Spleen (tissue), 11 donors: ENCODE data around the gene EXOSC7. TPM values are rescaled to one million over a fixed set of nuclear protein-coding genes. Genes with fewer than 3 reads are reported as not detected.

Source experiments
- DNase-seq: peaks from one replicate; pipeline ENCODE4 v3.0.0-alpha.2; 2020
- H3K27ac ChIP-seq, 8 donors: fragments of 200-600 bp; sonication (generic) in 7 of 8; 1 replicate in 4 of 8; 2 replicates in 4 of 8; pipeline versions ENCODE4 v1.5.0 to v1.8.0; 2016 to 2021; ENCODE audit warnings: inconsistent platforms in 4 of 8, mild to moderate bottlenecking in 4 of 8, moderate library complexity in 1 of 8
- H3K27me3 ChIP-seq, 7 donors: fragments of 200-600 bp; sonication (generic) in 6 of 7; replicated peaks in 1 of 7; 1 replicate in 4 of 7; 2 replicates in 3 of 7; pipeline versions ENCODE4 v1.5.0 to v1.8.0; 2016 to 2021; ENCODE audit warnings: inconsistent platforms in 3 of 7, mild to moderate bottlenecking in 1 of 7
- H3K36me3 ChIP-seq, 6 donors: fragments of 200-600 bp; sonication (generic) in 5 of 6; 1 replicate in 4 of 6; 2 replicates in 2 of 6; pipeline versions ENCODE4 v1.5.0 to v1.8.0; 2016 to 2021; ENCODE audit warnings: inconsistent platforms in 2 of 6
- H3K4me1 ChIP-seq, 6 donors: fragments of 200-600 bp; sonication (generic) in 5 of 6; 1 replicate in 3 of 6; 2 replicates in 3 of 6; pipeline versions ENCODE4 v1.5.0 to v1.8.0; 2016 to 2021; ENCODE audit warnings: inconsistent platforms in 3 of 6
- H3K4me3 ChIP-seq, 8 donors: fragments of 200-600 bp; sonication (generic) in 7 of 8; 1 replicate in 4 of 8; 2 replicates in 4 of 8; pipeline versions ENCODE4 v1.5.0 to v1.8.0; 2016 to 2021; ENCODE audit warnings: inconsistent platforms in 4 of 8, mild to moderate bottlenecking in 4 of 8, moderate library complexity in 2 of 8
- H3K9me3 ChIP-seq, 8 donors: fragments of 200-600 bp; sonication (generic) in 7 of 8; 1 replicate in 4 of 8; 2 replicates in 4 of 8; pipeline versions ENCODE4 v1.5.0 to v1.8.0; 2016 to 2021; ENCODE audit warnings: inconsistent platforms in 4 of 8
- CTCF ChIP-seq, 11 experiments: fragments of 200-600 bp in 7 of 11; fragments of 450-650 bp in 4 of 11; sonication (generic) in 4 of 11; IDR thresholded peaks in 8 of 11; conservative IDR thresholded peaks in 3 of 11; 1 replicate in 7 of 11; 2 replicates in 4 of 11; pipeline versions ENCODE4 v1.4.0 to v1.8.0; 2016 to 2021; ENCODE audit warnings: antibody characterized with exemption in 11 of 11, inconsistent platforms in 4 of 11, mild to moderate bottlenecking in 1 of 11
- POLR2A ChIP-seq, 3 donors: fragments of 450-650 bp; IDR thresholded peaks; one replicate each; pipeline ENCODE4 v1.5.1; 2017; ENCODE audit warnings: antibody characterized with exemption in 3 of 3, mild to moderate bottlenecking in 1 of 3
- POLR2AphosphoS5 ChIP-seq, 3 donors: sonication (generic); formaldehyde crosslinking; IDR thresholded peaks; one replicate each; pipeline ENCODE4 v1.5.1; 2017; ENCODE audit warnings: antibody characterized with exemption in 3 of 3
- WGBS, 5 donors: extraction: QIAGEN DNeasy Blood & Tissue Kit in 3 of 5; methylation state at CpG; one replicate each; pipeline versions ENCODE4 v1.1.5 to v1.1.7; 2013 to 2018; 5-methylcytosine and 5-hydroxymethylcytosine counted together
- intact Hi-C: fragments of 100-400 bp; cut with DNase I; formaldehyde crosslinking; loops from one replicate; pipeline ENCODE4 v1.15.0; 2023; ENCODE audit warnings: low total_unique reads
- polyA plus RNA-seq, 3 donors: library from polyadenylated mRNA; stranded (reverse); fragments of 200-250 nt; gene quantifications; one replicate each; pipeline ENCODE4 v1.2.1, GENCODE V29; 2013
- total RNA-seq, 7 donors: library from RNA; depleted of rRNA in 3 of 7; stranded (reverse); fragments of >200 nt in 3 of 7; fragmentation: NEBNext Ultra II Directional in 4 of 7; extraction: Animal tissue kit (Norgen Biotek cat#: 25700) in 4 of 7; gene quantifications; one replicate each; pipeline versions ENCODE4 v1.1.0 to v1.2.1, GENCODE V29; 2016 to 2021
- donor health status: healthy with polysubstance abuse.
- donor health status: DM: no; HTN: no; CAD: no; lungs with moderate emphysema.
- donor health status: DM: no; HTN: no; CAD: no.
- donor health status: Bipolar disorder and iron deficiency.
- donor health status: healthy.
- donor health status: DM: no; HTN: no; CAD: no.
- donor health status: DM: yes; HTN: yes; CAD: no.

Gene EXOSC7
- total and polyA plus RNA-seq, 10 donors: 28.4 to 43.7 (median 36.8) TPM

GRCh38 chr3:44960387-44961026 lies 15.5 kb upstream of the EXOSC7 start:
- 78 to 94% (median 89%) methylated on average over 3 of the region's 3 CpGs for WGBS, 5 donors
- no peak overlapping the region for H3K4me3 ChIP-seq
- no peak for DNase-seq
- TF ChIP-seq POLR2AphosphoS5 (IDR thresholded peaks at IDR 0.05) (no peak), POLR2A (IDR thresholded peaks at IDR 0.05) (no peak), CTCF (IDR thresholded peaks at IDR 0.05 in 8 of 11, conservative IDR thresholded peaks at IDR 0.05 in 3 of 11) (no peak)
- H3K27ac ChIP-seq: peak overlapping the region in 1 of 8 donors; percentile 2
- peaks cover 0 to 83% (median 17%) of the 10 kb centered on the region in 6 donors for H3K4me1 ChIP-seq
- H3K9me3 ChIP-seq: no peaks in the 10 kb centered on the region
- peaks cover 0 to 43% (median 10%) of the 10 kb centered on the region in 6 donors for H3K36me3 ChIP-seq
- no peaks in the 10 kb centered on the region for H3K27me3 ChIP-seq
- intact Hi-C loops: no loop called here

GRCh38 chr3:44961888-44962287 lies 14.2 kb upstream of the EXOSC7 start:
- Histone ChIP-seq H3K36me3 (peaks cover 0 to 29% (median 9%) of the 10 kb centered on the region in 6 donors), H3K27ac (no peak overlapping the region), H3K9me3 (no peaks in the 10 kb centered on the region), H3K27me3 (no peaks in the 10 kb centered on the region), H3K4me3 (no peak overlapping the region), H3K4me1 (peaks cover under 1 to 83% (median 16%) of the 10 kb centered on the region in 6 donors)
- DNase-seq: no peak
- TF ChIP-seq POLR2A (IDR thresholded peaks at IDR 0.05) (no peak), CTCF (IDR thresholded peaks at IDR 0.05 in 8 of 11, conservative IDR thresholded peaks at IDR 0.05 in 3 of 11) (no peak), POLR2AphosphoS5 (IDR thresholded peaks at IDR 0.05) (no peak)
- 69 to 96% (median 79%) methylated on average over 3 of the region's 3 CpGs for WGBS, 5 donors
- intact Hi-C loops: no loop called here

GRCh38 chr3:44962621-44963393 lies 13.2 kb upstream of the EXOSC7 start:
- TF ChIP-seq POLR2AphosphoS5 (IDR thresholded peaks at IDR 0.05): no peak
- TF ChIP-seq POLR2A (IDR thresholded peaks at IDR 0.05): no peak
- TF ChIP-seq CTCF (IDR thresholded peaks at IDR 0.05 in 8 of 11, conservative IDR thresholded peaks at IDR 0.05 in 3 of 11): no peak

More at GRCh38 chr3:44962621-44963393, 13.2 kb upstream of the EXOSC7 start:
- H3K36me3 ChIP-seq: peaks cover 0 to 20% (median 9%) of the 10 kb centered on the region in 6 donors
- no peaks in the 10 kb centered on the region for H3K27me3 ChIP-seq
- no peaks in the 10 kb centered on the region for H3K9me3 ChIP-seq
- intact Hi-C loops: no loop called here
- no peak for DNase-seq
- no peak overlapping the region for H3K4me3 ChIP-seq
- peaks cover 5 to 85% (median 24%) of the 10 kb centered on the region in 6 donors for H3K4me1 ChIP-seq
- H3K27ac ChIP-seq: no peak overlapping the region
- WGBS, 5 donors: 80 to 91% (median 86%) methylated on average over 6 of the region's 6 CpGs
